Endothelial cell (in vitro differentiated cells): ENCODE measurements around the gene COL5A2. TPM values are rescaled to one million over a fixed set of nuclear protein-coding genes. Genes with fewer than 3 reads are reported as not detected.

Experiments
- DNase-seq: peaks from one replicate; pipeline ENCODE4 v3.0.0; 2021; ENCODE audit warnings: low spot score
- H3K27ac Mint-ChIP-seq: one replicate; pipeline ENCODE4 v1.8.0; 2021; ENCODE audit warnings: mixed read lengths, inconsistent platforms; ENCODE audit not compliant: unreplicated experiment
- H3K27me3 Mint-ChIP-seq: one replicate; pipeline ENCODE4 v1.8.0; 2021; ENCODE audit warnings: mild to moderate bottlenecking, moderate library complexity, mixed read lengths, inconsistent platforms; ENCODE audit not compliant: unreplicated experiment
- H3K36me3 Mint-ChIP-seq: one replicate; pipeline ENCODE4 v1.8.0; 2021; ENCODE audit warnings: mild to moderate bottlenecking, low read depth, mixed read lengths, inconsistent platforms; ENCODE audit not compliant: unreplicated experiment
- H3K4me1 Mint-ChIP-seq: one replicate; pipeline ENCODE4 v1.8.0; 2021; ENCODE audit warnings: mild to moderate bottlenecking, mixed read lengths, inconsistent platforms; ENCODE audit not compliant: unreplicated experiment
- H3K4me3 Mint-ChIP-seq: one replicate; pipeline ENCODE4 v1.8.0; 2021; ENCODE audit warnings: mild to moderate bottlenecking, mixed read lengths, inconsistent platforms; ENCODE audit not compliant: unreplicated experiment
- H3K9me3 Mint-ChIP-seq: one replicate; pipeline ENCODE4 v1.8.0; 2021; ENCODE audit warnings: mixed read lengths, inconsistent platforms; ENCODE audit not compliant: unreplicated experiment
- CTCF ChIP-seq: fragments of 200-600 bp; sonication (generic); IDR thresholded peaks from one replicate; pipeline ENCODE4 v1.5.0; 2021; ENCODE audit warnings: antibody characterized with exemption; ENCODE audit not compliant: unreplicated experiment
- total RNA-seq: library from RNA; stranded (reverse); fragmentation: NEBNext Ultra II Directional; extraction: Animal tissue kit (Norgen Biotek cat#: 25700); gene quantifications from one replicate; pipeline ENCODE4 v1.2.1, GENCODE V29; 2021; ENCODE audit not compliant: unreplicated experiment

Gene COL5A2
- total RNA-seq, 1 donor from 2014 or later, result 243 TPM

DNA sequence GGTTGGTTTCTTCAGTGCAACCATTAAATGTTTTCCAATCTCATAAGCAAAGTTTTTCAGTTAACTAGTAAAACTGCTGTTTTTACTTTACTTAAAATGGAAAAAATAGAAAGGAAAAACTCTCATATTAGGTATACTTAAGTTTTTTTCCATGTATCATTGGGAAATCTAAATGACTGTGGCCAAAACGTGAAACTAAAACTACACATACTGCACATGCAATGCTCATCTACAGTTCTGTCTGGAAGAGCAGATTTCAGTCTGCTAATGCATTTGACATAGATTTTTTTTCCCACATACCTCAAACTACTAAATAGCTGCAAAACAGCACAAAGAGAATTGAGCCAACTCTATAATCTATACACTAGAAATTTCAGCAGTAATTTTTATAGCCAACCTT lies 62.6 kb downstream of the COL5A2 start:
- Mint-ChIP-seq H3K4me1 (peaks cover 20% of the 10 kb centered on the region), H3K9me3 (no peaks in the 10 kb centered on the region), H3K36me3 (no peaks in the 10 kb centered on the region), H3K4me3 (no peak overlapping the region), H3K27ac (no peak overlapping the region), H3K27me3 (no peaks in the 10 kb centered on the region)
- TF ChIP-seq CTCF, result no peak
- no peak for DNase-seq

DNA sequence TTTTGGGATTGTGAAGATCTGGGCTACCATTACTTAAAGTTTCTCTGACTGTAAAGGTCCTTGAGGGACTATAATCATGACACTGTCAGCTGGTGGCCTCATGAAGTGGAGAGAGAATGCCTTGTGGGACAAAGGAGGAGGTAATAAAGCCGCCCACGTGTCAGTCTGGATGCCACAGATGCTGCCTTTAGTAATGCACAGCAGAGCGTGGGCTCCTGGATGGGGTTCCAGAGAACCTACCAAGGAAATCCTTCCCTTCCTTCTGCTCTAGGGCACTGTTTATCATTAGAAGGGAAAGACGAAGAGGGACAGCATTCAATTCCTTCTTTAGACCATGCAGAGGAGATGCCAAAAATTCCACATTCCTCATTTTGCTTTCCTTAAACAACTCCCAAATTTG lies 63.5 kb downstream of the COL5A2 start:
- Mint-ChIP-seq H3K4me3 (no peak overlapping the region), H3K4me1 (peaks cover 19% of the 10 kb centered on the region), H3K27me3 (no peaks in the 10 kb centered on the region), H3K27ac (no peak overlapping the region), H3K36me3 (no peaks in the 10 kb centered on the region), H3K9me3 (no peaks in the 10 kb centered on the region)
- no peak for DNase-seq
- no peak for TF ChIP-seq CTCF

GRCh38 chr2:189115126-189115525 lies 64.4 kb downstream of the COL5A2 start:
- no peak for DNase-seq
- Mint-ChIP-seq H3K27me3 (no peaks in the 10 kb centered on the region), H3K36me3 (no peaks in the 10 kb centered on the region), H3K27ac (peak overlapping the region; percentile 24), H3K9me3 (no peaks in the 10 kb centered on the region), H3K4me3 (no peak overlapping the region), H3K4me1 (peaks cover 15% of the 10 kb centered on the region)
- TF ChIP-seq CTCF, result no peak

DNA sequence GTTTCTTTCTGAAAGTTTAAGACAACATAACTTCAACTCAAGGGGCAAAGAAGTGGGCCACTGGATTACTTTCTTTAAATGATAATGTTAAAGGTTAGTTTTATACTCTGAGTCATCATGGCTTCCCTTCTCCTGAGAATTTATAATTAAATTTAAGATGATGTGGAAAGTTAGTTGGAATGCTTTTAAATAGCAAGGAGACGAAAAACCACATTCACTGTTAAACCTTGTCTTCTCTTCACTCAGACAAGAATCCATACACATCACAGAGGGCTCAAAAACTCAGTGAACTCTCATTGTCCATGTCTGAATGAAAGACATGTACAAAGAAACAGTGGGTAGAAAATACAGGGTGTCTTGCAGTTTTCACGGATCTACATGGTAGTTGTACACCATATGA lies 65.6 kb downstream of the COL5A2 start:
- TF ChIP-seq CTCF, result no peak
- no peaks in the 10 kb centered on the region for H3K27me3 Mint-ChIP-seq
- no peak overlapping the region for H3K4me3 Mint-ChIP-seq
- H3K36me3 Mint-ChIP-seq, result no peaks in the 10 kb centered on the region
- no peak for DNase-seq
- H3K27ac Mint-ChIP-seq, result no peak overlapping the region
- no peaks in the 10 kb centered on the region for H3K9me3 Mint-ChIP-seq
- H3K4me1 Mint-ChIP-seq, result peaks cover 12% of the 10 kb centered on the region

GRCh38 chr2:189111063-189111715 lies 68.4 kb downstream of the COL5A2 start:
- Mint-ChIP-seq H3K4me3 (no peak overlapping the region), H3K27me3 (no peaks in the 10 kb centered on the region), H3K4me1 (peaks cover 7% of the 10 kb centered on the region), H3K9me3 (no peaks in the 10 kb centered on the region), H3K36me3 (no peaks in the 10 kb centered on the region), H3K27ac (no peak overlapping the region)
- no peak for DNase-seq
- TF ChIP-seq CTCF, result no peak
